Activated CD4-positive, alpha-beta T cell treated with anti-CD3 and anti-CD28 coated beads for 36 hours (primary cell): ENCODE data around the gene CCDC188. TPM values are rescaled to one million over a fixed set of nuclear protein-coding genes. Genes with fewer than 3 reads are reported as not detected.

Experiments used
- ATAC-seq: fragments of 200-7000 bp; cut with Tn5 transposase; one replicate; pipeline ENCODE4 v1.10.0; 2021; ENCODE audit warnings: mild to moderate bottlenecking, moderate library complexity
- CTCF ChIA-PET: fragments of 350-600 bp; sonication (Branson Sonifier 250); formaldehyde crosslinking; loops from one replicate; lab custom pipeline; 2021; ENCODE audit warnings: antibody characterized with exemption; lab: Charles Lee
- POLR2A ChIA-PET: fragments of 350-600 bp; sonication (Branson Sonifier 250); formaldehyde crosslinking; loops from one replicate; lab custom pipeline; 2021; ENCODE audit warnings: antibody characterized with exemption, inconsistent platforms; lab: Charles Lee
- DNase-seq: peaks from one replicate; pipeline ENCODE4 v3.0.0-alpha.2; 2020
- H3K27ac Mint-ChIP-seq: one replicate; pipeline ENCODE4 v1.8.0; 2021; ENCODE audit warnings: mixed read lengths
- H3K27me3 Mint-ChIP-seq: one replicate; pipeline ENCODE4 v1.8.0; 2021; ENCODE audit warnings: mixed read lengths
- H3K36me3 Mint-ChIP-seq: one replicate; pipeline ENCODE4 v1.8.0; 2021; ENCODE audit warnings: low read depth, mixed read lengths
- H3K4me1 Mint-ChIP-seq: one replicate; pipeline ENCODE4 v1.8.0; 2021; ENCODE audit warnings: mixed read lengths
- H3K4me3 Mint-ChIP-seq: one replicate; pipeline ENCODE4 v1.8.0; 2021; ENCODE audit warnings: mild to moderate bottlenecking, moderate library complexity, mixed read lengths
- H3K9me3 Mint-ChIP-seq: one replicate; pipeline ENCODE4 v1.8.0; 2021; ENCODE audit warnings: low read depth, mixed read lengths
- intact Hi-C, 2 experiments: fragments of 100-400 bp; cut with DNase I in 1 of 2; cut with micrococcal nuclease in 1 of 2; formaldehyde crosslinking; loops; one replicate each; pipeline versions ENCODE4 v1.14.2 to v1.15.1; 2022 to 2024; cut with DNase I, micrococcal nuclease
- total RNA-seq, 2 experiments: library from RNA; stranded (reverse); gene quantifications; one replicate each; pipeline ENCODE4 v1.2.3, GENCODE V29; 2021

The CCDC188 gene
- not detected for total RNA-seq

DNA sequence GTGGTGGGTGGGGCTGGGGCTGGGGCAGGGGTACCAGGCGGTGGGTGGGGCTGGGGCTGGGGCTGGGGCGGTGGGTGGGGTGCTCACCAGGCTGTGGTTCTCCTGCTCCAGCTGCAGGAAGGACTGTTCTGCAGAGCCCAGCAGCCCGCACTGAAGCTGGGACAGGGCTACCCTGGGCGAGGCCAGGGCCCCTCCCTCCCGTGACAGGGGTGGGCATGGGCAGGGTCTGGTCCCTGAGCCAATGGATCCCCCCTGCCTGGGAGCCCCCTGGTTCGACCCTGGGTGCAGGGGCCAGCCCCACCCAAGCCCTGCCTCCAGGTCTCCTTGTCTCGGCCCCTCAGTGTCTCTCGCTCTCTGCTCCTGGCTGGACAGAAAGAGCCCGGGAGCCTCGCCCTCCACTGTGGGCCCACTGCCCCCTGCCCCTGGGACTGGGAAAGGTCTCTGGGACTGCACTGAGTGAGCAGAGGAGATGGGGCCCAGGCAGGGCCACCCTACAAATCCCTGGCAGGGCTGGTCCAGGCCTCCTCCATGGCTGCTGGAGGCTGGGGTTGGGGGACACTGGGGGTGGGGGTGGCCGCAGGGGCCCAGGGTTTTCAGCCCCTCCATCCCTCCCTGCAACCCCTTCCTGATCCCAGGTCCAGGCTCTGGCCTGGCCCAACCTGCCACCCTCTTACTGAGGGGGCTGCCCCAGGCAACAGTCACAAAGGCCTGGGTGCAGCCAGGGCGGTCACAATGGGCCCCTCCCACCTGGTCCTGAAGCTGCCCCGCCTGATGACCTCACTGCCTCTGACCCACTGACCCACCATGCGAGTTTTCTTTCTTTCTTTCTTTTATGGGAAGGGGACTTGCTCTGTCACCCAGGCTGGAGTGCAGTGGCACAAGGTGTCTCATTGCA lies at the start of gene CCDC188:
TSS of gene CCDC188 (minus strand) at position 675 of the 895 bp plus-strand sequence. CDS start at position 606, 69 bp downstream.
- Mint-ChIP-seq H3K4me3 (no peak within 1 kb of the TSS), H3K9me3 (no peaks in the 10 kb centered on the region), H3K27me3 (no peaks in the 10 kb centered on the region), H3K27ac (no peak within 1 kb of the TSS), H3K4me1 (peaks cover 2% of the 10 kb centered on the region), H3K36me3 (no peaks in the 10 kb centered on the region)
- POLR2A ChIA-PET, result no interaction called here
- intact Hi-C loops, result no loop called here
- ATAC-seq (no peak), DNase-seq (no peak)
- CTCF ChIA-PET, result no interaction called here

DNA sequence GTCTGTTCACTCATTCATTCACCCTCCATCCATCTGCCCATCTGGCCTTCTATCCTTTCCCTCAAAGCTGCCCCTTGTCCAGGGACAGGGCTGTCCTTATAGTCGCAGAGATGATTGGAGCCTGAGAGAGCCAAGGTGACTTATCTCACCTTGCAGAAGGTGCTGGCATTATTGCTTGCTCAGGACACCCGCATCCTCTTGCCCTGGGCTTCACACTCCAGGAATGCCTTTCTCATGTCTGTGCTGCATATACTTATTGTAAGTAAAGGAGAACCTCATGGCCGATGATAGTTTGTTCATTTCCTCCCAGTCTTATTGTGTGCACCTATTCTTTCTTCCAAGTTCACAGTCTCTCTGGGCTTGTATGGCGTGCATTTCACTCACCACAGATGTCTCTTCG lies 49.1 kb upstream of the CCDC188 start:
- no peak overlapping the region for H3K4me3 Mint-ChIP-seq
- ChIA-PET POLR2A (no interaction called here), CTCF (no interaction called here)
- no peak for ATAC-seq
- no peaks in the 10 kb centered on the region for H3K4me1 Mint-ChIP-seq
- no peaks in the 10 kb centered on the region for H3K27me3 Mint-ChIP-seq
- DNase-seq, result no peak
- H3K36me3 Mint-ChIP-seq, result no peaks in the 10 kb centered on the region
- no peak overlapping the region for H3K27ac Mint-ChIP-seq
- H3K9me3 Mint-ChIP-seq, result no peaks in the 10 kb centered on the region
- intact Hi-C loops, result no loop called here

DNA sequence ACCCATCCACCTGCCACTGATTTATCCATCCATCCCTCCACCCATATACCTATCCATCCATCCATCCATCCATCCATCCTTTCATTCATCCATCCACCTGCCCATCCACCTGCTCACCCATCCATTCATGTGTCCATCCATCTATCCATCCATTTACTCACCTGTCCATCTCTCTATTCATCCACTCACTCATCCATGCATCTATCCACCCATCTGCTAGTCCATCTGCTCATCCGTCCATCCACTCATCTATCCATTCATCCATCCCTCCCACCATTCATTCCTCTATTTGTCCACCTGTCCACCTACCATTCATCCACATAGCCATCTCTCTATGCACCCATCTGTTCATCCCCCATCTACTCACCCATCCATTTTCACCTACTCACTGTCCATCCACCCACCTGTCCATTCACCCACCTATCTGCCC lies 48.6 kb upstream of the CCDC188 start:
- no peak overlapping the region for H3K27ac Mint-ChIP-seq
- no peaks in the 10 kb centered on the region for H3K36me3 Mint-ChIP-seq
- ATAC-seq, result no peak
- H3K9me3 Mint-ChIP-seq, result no peaks in the 10 kb centered on the region
- no peak overlapping the region for H3K4me3 Mint-ChIP-seq
- intact Hi-C loops, result no loop called here
- H3K27me3 Mint-ChIP-seq, result no peaks in the 10 kb centered on the region
- H3K4me1 Mint-ChIP-seq, result no peaks in the 10 kb centered on the region
- POLR2A ChIA-PET, result no interaction called here
- no peak for DNase-seq
- CTCF ChIA-PET, result no interaction called here

DNA sequence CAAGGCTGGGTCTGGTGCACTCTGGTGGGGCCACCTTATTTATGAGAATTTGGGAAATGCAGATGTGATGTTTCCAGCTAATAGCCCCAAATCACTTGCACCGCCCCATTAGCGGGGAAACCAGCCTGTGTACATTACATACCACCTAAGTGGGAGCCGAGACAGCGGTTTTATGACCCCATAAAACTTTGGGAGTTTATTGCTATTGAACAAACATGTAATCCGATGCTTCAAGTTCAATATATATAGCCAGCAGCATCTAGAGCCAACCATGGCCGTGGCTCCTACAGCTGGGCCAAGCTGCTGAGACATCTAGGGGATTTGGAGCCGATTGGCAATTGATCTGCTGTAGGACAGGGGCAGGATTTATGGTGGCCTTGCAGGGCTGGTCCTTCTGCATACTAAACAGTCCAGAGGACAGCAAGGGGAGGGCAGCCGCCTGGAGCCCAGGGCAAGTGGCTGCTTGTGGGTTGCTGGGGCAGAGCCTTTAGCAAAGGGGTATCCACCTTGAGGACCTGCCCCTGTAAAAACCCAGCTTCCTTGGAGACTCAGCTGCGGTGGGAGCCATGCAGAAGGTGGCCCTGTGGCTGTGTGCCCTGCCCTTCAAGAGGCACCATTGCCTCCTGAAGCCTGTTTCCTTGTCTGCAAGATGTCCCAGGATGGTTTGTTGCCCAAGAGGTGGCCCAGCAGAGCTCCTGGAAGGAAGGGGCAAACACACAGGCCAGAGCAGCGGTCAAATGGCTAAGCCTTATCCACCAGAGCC lies 47.9 kb upstream of the CCDC188 start:
- H3K9me3 Mint-ChIP-seq, result no peaks in the 10 kb centered on the region
- intact Hi-C loops, result no loop called here
- no peak overlapping the region for H3K27ac Mint-ChIP-seq
- H3K27me3 Mint-ChIP-seq, result no peaks in the 10 kb centered on the region
- no peak for ATAC-seq
- ChIA-PET CTCF (interaction anchor here (0.6 kb wide), 1 partner anchor 54 kb away, joined by 3 read pairs; no protein-coding TSS in a partner anchor), POLR2A (no interaction called here)
- no peak overlapping the region for H3K4me3 Mint-ChIP-seq
- no peaks in the 10 kb centered on the region for H3K4me1 Mint-ChIP-seq
- H3K36me3 Mint-ChIP-seq, result no peaks in the 10 kb centered on the region
- no peak for DNase-seq

DNA sequence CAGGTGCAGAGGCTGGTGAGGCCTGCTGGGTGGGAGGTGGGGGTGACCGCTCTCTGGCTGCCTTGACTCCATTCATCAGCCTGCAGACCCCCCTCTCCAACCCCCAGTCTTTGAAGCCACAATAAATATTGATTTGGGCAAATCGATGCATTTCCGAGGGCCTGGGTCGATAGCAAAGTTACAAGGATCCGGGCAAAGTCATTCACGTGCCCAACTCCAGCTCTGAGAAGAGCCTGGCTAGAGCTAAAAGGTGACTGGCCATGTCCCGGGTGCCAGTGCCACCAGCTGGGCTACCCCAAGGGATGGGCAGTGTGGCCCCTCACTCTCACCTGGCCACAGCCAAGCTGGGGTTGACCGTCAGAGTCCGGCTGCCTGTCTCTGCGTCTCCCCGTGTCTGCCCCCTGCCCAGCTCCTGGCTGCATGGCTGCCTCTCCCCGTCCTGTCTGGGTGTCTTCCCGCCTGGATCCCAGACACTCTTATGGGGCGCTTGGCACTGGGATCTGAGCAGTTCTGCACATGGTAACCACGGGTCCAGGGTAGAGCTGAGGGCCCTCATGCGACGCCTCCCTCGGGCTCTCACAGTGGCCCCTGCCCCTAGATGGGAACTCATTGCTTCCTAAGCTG lies 46.7 kb upstream of the CCDC188 start:
- CTCF ChIA-PET, result no interaction called here
- intact Hi-C loops, result no loop called here
- H3K4me1 Mint-ChIP-seq, result no peaks in the 10 kb centered on the region
- no peaks in the 10 kb centered on the region for H3K9me3 Mint-ChIP-seq
- ATAC-seq (no peak), DNase-seq (no peak)
- no peaks in the 10 kb centered on the region for H3K36me3 Mint-ChIP-seq
- POLR2A ChIA-PET, result no interaction called here
- H3K27ac Mint-ChIP-seq, result no peak overlapping the region
- H3K4me3 Mint-ChIP-seq, result no peak overlapping the region
- H3K27me3 Mint-ChIP-seq, result no peaks in the 10 kb centered on the region

DNA sequence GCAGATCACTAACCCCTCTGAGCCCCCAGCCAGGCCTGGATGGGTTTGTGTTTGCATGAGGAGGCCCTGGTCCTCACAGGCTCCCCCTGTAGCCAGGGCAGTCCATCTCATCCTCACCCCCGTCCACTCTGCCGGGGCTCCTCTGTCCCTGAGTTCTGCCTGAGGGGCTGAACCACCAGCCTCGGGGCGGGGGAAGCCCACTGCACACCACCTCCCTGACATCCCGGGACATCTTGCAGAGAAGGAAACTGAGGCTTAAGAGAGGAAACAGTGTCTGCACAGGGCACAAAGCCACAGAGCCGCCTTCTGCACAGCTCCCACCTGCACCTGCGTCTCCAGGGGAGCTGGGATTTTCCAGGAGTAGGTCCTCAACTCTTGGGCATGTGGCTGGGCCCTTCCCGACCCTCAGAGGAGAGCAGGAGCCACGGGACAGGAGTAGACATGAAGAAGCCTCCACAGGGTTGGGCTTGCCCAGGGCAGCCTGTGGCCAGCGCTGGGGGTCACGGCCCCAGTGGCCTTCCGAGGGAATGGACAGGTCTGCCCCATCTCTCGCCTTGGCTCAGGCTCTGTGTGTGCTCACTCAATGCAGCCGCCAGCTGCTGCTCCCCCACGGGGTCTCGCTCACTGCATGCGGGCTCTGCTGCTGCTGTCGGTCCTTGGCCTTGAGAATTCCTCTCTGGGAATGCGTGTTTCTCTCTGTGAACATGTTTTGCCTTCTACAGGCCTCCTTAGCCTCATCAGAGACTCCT lies 45.4 kb upstream of the CCDC188 start:
- Mint-ChIP-seq H3K27ac (no peak overlapping the region), H3K9me3 (no peaks in the 10 kb centered on the region), H3K27me3 (no peaks in the 10 kb centered on the region), H3K36me3 (no peaks in the 10 kb centered on the region), H3K4me3 (no peak overlapping the region), H3K4me1 (no peaks in the 10 kb centered on the region)
- ChIA-PET POLR2A (no interaction called here), CTCF (no interaction called here)
- intact Hi-C loops, result no loop called here
- ATAC-seq (no peak), DNase-seq (no peak)

DNA sequence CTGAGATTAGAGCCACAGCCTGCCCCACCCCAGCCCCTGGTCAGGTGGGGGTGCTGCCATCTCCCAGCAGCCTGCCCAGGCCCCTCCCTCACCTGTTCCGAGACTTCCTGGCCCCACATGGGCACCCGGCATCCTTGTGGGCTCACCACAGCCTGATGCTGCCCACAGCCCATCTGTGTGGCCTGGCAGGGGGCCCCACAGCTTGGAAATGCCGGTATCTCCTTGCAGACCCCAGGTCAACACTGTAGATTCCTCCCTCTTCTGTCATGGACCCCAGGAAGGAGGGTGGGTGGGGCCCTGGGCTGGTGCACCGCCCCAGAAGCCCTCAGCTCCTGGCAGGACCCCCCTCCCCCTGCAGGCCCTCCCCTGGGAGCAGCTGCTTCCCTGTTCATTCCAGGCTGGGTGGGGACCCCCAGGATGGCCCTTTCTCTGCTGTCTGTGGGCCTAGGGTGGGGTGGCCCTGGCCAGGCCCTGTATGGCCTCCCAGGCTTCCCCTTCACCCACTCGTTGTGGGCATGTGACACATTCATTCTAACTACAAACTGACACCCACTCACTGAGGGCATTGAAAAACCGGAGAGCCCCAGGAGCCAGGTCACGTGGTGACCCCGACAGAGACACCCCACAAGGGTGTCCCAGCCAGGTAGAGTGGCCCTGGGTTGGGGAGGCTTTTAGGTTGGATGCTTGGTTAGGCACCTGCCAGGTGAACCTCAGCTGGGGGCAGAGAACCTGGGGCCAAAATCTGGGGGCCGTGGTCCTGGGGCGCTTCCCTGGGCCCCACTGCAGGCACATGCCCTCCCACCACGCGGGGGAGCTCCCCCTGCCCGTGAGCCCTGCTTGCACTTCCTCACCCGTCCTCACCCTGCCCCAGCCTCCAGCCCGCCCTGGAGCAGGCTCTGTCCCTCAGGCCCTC lies 44.1 kb upstream of the CCDC188 start:
- ATAC-seq (no peak), DNase-seq (no peak)
- intact Hi-C loops, result no loop called here
- Mint-ChIP-seq H3K27me3 (no peaks in the 10 kb centered on the region), H3K4me3 (no peak overlapping the region), H3K27ac (no peak overlapping the region), H3K36me3 (no peaks in the 10 kb centered on the region), H3K9me3 (no peaks in the 10 kb centered on the region), H3K4me1 (no peaks in the 10 kb centered on the region)
- POLR2A ChIA-PET, result no interaction called here
- CTCF ChIA-PET, result interaction anchor here (0.9 kb wide), 1 partner anchor 99 kb away, joined by 4 read pairs; no protein-coding TSS in a partner anchor

DNA sequence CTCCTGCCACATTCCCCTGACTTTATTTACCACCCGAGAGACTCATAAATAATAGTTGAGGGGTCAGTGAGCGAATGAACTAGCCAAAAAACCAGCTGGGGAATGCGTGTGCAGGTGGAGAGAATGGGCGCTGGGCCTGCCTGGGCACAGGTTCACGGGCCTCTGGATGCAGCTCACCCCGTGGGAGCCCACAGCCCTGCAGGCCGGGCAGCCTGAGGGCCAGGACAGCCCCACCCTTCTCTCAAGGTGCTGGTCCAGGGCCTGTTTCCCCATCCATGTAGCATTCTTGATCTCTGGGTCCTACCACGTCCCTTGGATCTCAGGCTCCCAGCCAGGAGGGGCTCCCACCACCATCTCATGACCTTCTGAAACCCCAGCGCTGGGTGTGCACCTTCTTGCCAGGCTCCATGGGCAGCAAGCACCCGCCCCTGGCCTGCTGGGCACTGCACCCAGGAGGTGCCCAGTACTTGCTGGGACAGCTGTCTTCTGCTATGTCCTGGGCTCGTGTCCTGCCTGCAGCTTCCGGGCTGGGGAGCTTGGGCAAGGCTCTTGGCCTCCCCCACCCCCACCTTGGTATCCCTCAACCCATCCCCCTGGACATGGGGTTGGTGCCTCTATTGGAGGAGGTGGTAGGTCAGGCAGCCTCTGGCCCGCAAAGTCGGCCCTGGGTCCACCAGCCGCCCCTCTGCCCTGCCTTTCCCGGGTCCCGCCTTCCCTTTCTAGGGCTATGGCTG lies 43.1 kb upstream of the CCDC188 start:
- H3K27me3 Mint-ChIP-seq, result no peaks in the 10 kb centered on the region
- DNase-seq (no peak), ATAC-seq (no peak)
- H3K36me3 Mint-ChIP-seq, result no peaks in the 10 kb centered on the region
- no peak overlapping the region for H3K4me3 Mint-ChIP-seq
- H3K4me1 Mint-ChIP-seq, result no peaks in the 10 kb centered on the region
- no peak overlapping the region for H3K27ac Mint-ChIP-seq
- CTCF ChIA-PET, result no interaction called here
- POLR2A ChIA-PET, result no interaction called here
- intact Hi-C loops, result no loop called here
- no peaks in the 10 kb centered on the region for H3K9me3 Mint-ChIP-seq

DNA sequence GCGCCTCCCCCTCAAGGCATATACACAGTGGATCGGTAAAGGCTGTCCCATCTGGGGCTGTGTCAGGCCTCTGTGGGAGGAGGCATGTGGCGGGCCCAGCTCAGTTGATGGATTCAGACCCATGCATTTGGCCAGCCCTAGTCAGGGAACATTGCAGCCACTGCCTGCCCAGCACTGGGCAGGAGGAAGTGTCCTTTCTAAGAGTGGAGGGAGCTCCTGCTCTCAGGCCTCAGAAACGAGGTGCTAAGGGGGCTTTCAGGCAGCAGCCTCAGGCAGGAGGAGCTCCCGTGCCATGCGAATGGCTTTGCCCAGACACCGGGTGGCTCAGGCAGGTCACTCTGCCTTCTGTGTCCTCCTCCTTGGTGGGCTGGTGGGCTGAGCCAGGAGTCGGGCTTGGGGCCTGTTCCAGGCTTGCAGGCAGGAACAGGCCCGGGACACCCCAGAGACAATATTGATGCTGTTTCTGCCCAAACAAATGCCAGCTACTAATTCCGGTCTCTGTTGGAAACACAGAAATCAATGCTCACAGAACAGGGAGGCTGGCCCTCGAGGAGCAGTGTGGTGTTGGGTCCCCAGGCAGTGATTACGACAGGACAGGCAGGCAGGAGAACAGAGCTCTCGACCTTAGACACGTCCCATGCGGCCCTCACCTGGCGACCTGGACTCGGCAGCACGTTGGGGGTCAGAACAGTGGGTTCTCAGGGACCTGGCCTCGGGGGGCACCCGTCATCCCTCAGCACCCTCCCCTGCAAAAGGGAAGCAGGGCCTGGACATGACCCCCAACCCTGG lies 42.3 kb upstream of the CCDC188 start:
- H3K27me3 Mint-ChIP-seq, result no peaks in the 10 kb centered on the region
- H3K4me1 Mint-ChIP-seq, result no peaks in the 10 kb centered on the region
- ATAC-seq (no peak), DNase-seq (no peak)
- no peaks in the 10 kb centered on the region for H3K36me3 Mint-ChIP-seq
- H3K27ac Mint-ChIP-seq, result no peak overlapping the region
- CTCF ChIA-PET, result no interaction called here
- POLR2A ChIA-PET, result no interaction called here
- H3K4me3 Mint-ChIP-seq, result no peak overlapping the region
- intact Hi-C loops, result no loop called here
- no peaks in the 10 kb centered on the region for H3K9me3 Mint-ChIP-seq
